Hepatic stellate cell (primary cell): Measurements from ENCODE around the gene OLFM1.
"Not testable (repeated sequence)": the region's sequence is repeated elsewhere in the genome, so short reads cannot be mapped to it uniquely, and the experiment has no call there.

ENCODE experiments used
- DNase-seq: peaks from one replicate; pipeline ENCODE4 v3.0.0; 2011; ENCODE audit warnings: low spot score

Gene OLFM1

GRCh38 chr9:135155396-135155795 is 67.9 kb downstream of the OLFM1 start:
- no peak for DNase-seq

GRCh38 chr9:135156525-135157510 is 69.3 kb downstream of the OLFM1 start:
- peak; percentile 20 for DNase-seq

- no peak for DNase-seq
These were observed 70.5 kb downstream of the OLFM1 start for GRCh38 chr9:135157856-135158563.

- DNase-seq, result no peak
These were observed 71.1 kb downstream of the OLFM1 start for GRCh38 chr9:135158564-135158937.

- no peak for DNase-seq
These were observed 72.3 kb downstream of the OLFM1 start for GRCh38 chr9:135159801-135160200.

GRCh38 chr9:135160862-135161261 is 73.4 kb downstream of the OLFM1 start:
- DNase-seq, result no peak

GRCh38 chr9:135162599-135162998 is 75.1 kb downstream of the OLFM1 start:
- not testable (repeated sequence) for DNase-seq

- DNase-seq, result no peak
These were observed 75.7 kb downstream of the OLFM1 start for GRCh38 chr9:135163023-135163780.

GRCh38 chr9:135164036-135164435 is 76.6 kb downstream of the OLFM1 start:
- no peak for DNase-seq

- DNase-seq, result no peak
These were observed 77.7 kb downstream of the OLFM1 start for GRCh38 chr9:135165003-135165711.

GRCh38 chr9:135165756-135166519 is 78.5 kb downstream of the OLFM1 start:
- no peak for DNase-seq

- DNase-seq, result no peak
These were observed 79.1 kb downstream of the OLFM1 start for GRCh38 chr9:135166565-135166964.

- no peak for DNase-seq
These were observed 79.9 kb downstream of the OLFM1 start for GRCh38 chr9:135167356-135167755.

GRCh38 chr9:135167849-135168655 is 80.6 kb downstream of the OLFM1 start:
- no peak for DNase-seq

- DNase-seq, result no peak
These were observed 82.3 kb downstream of the OLFM1 start for GRCh38 chr9:135169709-135170226.

- no peak for DNase-seq
These were observed 83.1 kb downstream of the OLFM1 start for GRCh38 chr9:135170535-135170934.
